LNCAP (cell line): ENCODE results near the gene C20orf144.

ENCODE experiments used
- TF ChIP-seq, protein P1 (sequence below): fragments of 450-650 bp; IDR thresholded peaks from 2 replicates; pipeline ENCODE4 v1.5.1; 2017; ENCODE audit warnings: mild to moderate bottlenecking

C20orf144 gene

DNA sequence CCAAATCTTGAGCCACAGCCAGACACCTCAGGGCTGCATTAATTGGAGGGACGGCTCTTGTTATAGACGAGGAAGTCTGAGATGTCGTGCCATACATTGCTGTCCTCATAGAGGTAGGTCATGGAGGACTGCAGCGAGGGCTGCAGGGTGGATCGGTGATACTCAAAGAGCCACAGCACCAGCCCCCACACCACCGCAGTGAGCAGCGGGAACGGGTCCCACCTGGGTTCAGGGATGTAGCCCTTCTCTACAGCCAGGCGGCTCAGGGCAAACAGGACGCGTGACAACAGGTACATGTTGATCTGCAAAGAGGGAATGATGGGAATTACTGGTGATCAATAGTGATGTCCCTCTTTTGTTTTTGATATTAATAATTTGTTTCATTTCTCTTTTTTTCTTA is 45.5 kb downstream of the C20orf144 start:
- TF ChIP-seq, protein P1, sequence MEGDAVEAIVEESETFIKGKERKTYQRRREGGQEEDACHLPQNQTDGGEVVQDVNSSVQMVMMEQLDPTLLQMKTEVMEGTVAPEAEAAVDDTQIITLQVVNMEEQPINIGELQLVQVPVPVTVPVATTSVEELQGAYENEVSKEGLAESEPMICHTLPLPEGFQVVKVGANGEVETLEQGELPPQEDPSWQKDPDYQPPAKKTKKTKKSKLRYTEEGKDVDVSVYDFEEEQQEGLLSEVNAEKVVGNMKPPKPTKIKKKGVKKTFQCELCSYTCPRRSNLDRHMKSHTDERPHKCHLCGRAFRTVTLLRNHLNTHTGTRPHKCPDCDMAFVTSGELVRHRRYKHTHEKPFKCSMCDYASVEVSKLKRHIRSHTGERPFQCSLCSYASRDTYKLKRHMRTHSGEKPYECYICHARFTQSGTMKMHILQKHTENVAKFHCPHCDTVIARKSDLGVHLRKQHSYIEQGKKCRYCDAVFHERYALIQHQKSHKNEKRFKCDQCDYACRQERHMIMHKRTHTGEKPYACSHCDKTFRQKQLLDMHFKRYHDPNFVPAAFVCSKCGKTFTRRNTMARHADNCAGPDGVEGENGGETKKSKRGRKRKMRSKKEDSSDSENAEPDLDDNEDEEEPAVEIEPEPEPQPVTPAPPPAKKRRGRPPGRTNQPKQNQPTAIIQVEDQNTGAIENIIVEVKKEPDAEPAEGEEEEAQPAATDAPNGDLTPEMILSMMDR: no peak

DNA sequence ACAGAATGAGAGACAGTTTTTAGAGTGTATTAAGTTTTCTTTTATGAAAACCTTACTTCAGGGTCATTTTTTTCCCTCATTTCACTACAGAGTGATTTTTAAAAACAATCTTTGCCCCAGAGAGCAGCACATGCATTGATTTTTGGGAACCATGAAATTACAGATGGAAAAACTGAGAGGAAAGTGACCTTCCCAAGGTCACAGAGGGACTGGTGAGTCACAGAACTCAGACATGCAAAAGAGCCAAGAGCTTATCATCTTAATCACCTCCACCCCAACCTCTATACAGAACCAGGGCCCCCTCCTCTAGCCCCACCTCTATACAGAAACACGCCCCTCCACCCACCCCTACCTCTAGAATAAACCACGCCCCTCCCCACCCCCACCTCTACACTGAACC is 47.3 kb downstream of the C20orf144 start:
- TF ChIP-seq, protein P1: no peak

DNA sequence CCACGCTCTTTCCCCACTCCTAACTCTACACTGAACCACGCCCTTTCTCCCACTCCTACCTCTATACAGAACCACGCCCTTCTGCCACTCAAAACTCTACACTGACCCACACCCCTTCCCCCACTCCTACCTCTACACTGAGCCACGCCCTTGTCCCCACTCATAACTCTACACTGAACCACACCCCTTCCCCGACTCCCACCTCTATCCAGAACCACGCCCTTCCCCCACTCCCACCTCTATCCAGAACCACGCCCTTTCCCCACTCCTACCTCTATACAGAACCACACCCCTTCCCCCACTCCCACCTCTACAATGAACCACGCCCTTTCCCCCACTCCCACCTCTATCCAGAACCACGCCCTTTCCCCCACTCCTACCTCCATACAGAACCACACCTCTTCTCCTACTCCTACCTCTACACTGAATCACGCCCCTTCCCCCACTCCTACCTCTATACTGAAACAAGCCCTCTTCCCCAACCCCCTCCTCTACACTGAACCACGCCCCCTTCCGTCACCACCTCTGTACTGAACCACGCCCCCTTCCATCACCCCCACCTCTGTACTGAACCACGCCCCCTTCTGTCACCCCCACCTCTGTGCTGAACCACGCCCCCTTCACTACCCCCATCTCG is 47.9 kb downstream of the C20orf144 start:
- TF ChIP-seq, protein P1: no peak

DNA sequence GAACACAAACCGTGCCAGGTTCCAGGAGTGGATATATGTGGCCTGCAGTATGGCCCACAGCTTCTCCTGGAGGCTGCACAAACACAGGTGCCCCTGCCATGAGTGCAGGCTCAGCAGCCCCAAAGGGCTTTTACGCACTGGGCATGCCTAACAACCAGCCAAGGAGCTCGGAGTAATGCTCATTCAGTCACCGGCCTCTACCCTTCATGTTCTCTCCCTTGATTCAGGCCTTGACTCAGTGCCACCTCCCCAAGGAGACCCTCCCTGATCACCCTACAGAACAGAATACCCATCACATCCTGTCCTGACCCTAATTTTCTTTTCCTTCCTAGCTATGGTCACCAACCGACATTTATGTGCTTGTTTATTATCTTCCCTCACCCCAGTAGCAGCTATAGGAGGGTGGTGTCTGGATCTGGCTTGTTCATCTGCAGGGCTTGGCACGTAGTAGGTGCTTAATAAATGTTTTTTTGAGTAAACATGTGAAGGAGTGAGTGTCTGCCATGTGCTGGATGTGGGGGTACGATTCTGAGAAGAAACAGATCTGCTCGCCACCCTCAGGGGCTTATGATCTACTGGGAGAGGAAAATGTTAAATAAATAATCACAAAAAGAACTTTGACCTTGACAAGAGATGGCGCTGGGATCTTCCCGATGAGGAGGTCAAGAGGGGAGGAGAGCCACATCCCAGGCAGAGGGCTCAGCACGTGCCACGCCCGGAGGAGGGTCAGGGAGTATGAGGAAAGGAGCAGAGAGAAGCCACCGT is 48.7 kb downstream of the C20orf144 start:
- TF ChIP-seq, protein P1: no peak

DNA sequence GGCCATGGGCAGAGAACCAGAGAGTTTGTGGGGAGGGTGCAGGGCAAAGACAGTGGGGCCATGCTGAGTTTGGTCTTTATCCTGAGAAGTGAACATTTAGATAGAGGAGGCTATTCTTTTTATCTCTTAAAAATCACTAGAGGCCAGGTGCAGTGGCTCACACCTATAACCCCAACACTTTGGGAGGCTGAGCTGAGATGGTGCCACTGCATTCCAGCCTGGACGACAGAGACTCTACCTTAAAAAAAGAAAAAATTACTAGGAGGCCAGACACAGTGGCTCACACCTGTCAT is 49.3 kb downstream of the C20orf144 start:
- TF ChIP-seq, protein P1: no peak
